ENCODE results near the gene PHF5A. TPM values are rescaled to one million over a fixed set of nuclear protein-coding genes. Genes with fewer than 3 reads are reported as not detected.

Gene PHF5A
- total and polyA plus RNA-seq, 2 of the 8 experiments (the other 6 are each of a cell fraction or from before 2014, with no cell fraction given) = 119 to 135 TPM

DNA sequence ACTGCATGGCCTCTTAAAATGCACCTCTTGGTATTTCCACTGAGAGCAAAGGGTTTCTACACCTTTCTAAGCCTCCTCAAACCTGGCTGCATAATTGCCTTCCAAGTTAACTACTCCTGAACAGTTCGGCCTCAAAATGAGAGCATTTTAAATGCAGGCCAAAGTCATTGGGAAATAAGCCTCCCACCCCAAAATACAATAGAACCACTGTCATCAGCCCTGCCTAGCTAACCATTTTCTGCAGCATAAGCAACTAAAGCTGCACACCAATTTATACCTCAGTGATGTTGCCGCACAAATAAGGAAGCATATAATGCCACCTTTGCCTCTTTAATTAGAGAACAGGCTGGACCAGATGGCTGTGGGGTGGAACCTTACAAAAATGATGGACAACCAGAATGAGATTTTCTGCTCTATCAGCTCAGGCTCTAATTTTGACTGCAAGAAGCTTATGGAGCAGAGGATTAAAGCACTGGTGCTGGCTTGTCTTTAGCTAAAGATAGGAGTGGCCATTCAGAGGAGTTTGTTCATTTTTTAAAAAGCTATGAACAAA lies 26.2 kb downstream of the PHF5A start:
- peaks cover 23 to 82% of the 10 kb centered on the region in 2 experiments for H3K79me2 ChIP-seq (ENCODE audit: control insufficient read depth in 1 of 2, insufficient read depth in 2 of 2, low read length in 2 of 2)
- TF ChIP-seq PHF8 (conservative IDR thresholded peaks at IDR 0.05; ENCODE audit: low read depth, low read length) (no peak), RXRA (IDR thresholded peaks at IDR 0.05; ENCODE audit: insufficient read depth, low read depth, low read length) (no peak), SP1 (IDR thresholded peaks at IDR 0.05; ENCODE audit: low read depth, low read length) (no peak), MAFK (IDR thresholded peaks at IDR 0.05; ENCODE audit: low read depth, low read length) (no peak), CBX8 (IDR thresholded peaks at IDR 0.05; ENCODE audit: borderline replicate concordance, low read depth, low read length) (no peak), POU5F1 (IDR thresholded peaks at IDR 0.05; ENCODE audit: low read depth, low read length) (no peak), KDM1A (IDR thresholded peaks at IDR 0.05; ENCODE audit: borderline replicate concordance, low read length) (no peak), ZNF274 (IDR thresholded peaks at IDR 0.05; ENCODE audit: borderline replicate concordance, extremely low read depth, low read length) (no peak), RAD21 (IDR thresholded peaks at IDR 0.05 in 1 of 2, conservative IDR thresholded peaks at IDR 0.05 in 1 of 2; ENCODE audit: low read depth in 2 of 2, low read length in 2 of 2) (no peak), SP4 (IDR thresholded peaks at IDR 0.05; ENCODE audit: low read length) (no peak)
- TF ChIP-seq, protein P1, sequence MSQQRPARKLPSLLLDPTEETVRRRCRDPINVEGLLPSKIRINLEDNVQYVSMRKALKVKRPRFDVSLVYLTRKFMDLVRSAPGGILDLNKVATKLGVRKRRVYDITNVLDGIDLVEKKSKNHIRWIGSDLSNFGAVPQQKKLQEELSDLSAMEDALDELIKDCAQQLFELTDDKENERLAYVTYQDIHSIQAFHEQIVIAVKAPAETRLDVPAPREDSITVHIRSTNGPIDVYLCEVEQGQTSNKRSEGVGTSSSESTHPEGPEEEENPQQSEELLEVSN (IDR thresholded peaks at IDR 0.05) = no peak
- TF ChIP-seq, protein P2, sequence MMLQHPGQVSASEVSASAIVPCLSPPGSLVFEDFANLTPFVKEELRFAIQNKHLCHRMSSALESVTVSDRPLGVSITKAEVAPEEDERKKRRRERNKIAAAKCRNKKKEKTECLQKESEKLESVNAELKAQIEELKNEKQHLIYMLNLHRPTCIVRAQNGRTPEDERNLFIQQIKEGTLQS (IDR thresholded peaks at IDR 0.05; ENCODE audit: insufficient read depth, low read depth, low read length) = no peak

More for the DNA sequence above, 26.2 kb downstream of the PHF5A start:
- FAIRE-seq = no peak
- no peak overlapping the region for H3K23ac ChIP-seq (ENCODE audit: insufficient read length)
- ChIA-PET CTCF (ENCODE audit: partially characterized antibody) (interaction anchor here (0.6 to 1.8 kb wide), 14 partner anchors 9 to 299 kb away, joined by 3 to 9 read pairs (median 4); partner anchors contain the start of gene TEF), POLR2A (ENCODE audit: partially characterized antibody) (interaction anchor here (0.5 to 28.8 kb wide), 5 partner anchors 14 to 165 kb away, joined by 4 to 887 read pairs (median 7); partner anchors contain the start of genes ACO2 and PHF5A)
- H4K20me1 ChIP-seq (replicated peaks in 1 of 2; ENCODE audit: control insufficient read depth in 1 of 2, insufficient read depth in 2 of 2, low read length in 2 of 2) = peaks cover 16 to 23% of the 10 kb centered on the region in 2 experiments
- H4K5ac ChIP-seq (ENCODE audit: insufficient read length, low read depth, low read length) = no peak overlapping the region
- H2AK5ac ChIP-seq (ENCODE audit: low read depth, low read length) = no peak overlapping the region; the same call in 1 of the 2 replicates
- no peak for DNase-seq (ENCODE audit: low read depth in 1 of 2, low spot score in 2 of 2)
- H3K18ac ChIP-seq (ENCODE audit: extremely low read depth, low read length) = no peak overlapping the region
- H3K4ac ChIP-seq (replicated peaks; ENCODE audit: insufficient read length, low read depth, low read length) = no peak overlapping the region
- H2BK12ac ChIP-seq (ENCODE audit: low read depth, low read length) = no peak overlapping the region
- H3K79me1 ChIP-seq (ENCODE audit: low read depth, low read length) = peaks cover 7% of the 10 kb centered on the region; the same call in 1 of the 2 replicates
- no peak overlapping the region for H3K14ac ChIP-seq (ENCODE audit: insufficient read length)
- peaks cover 0 to 4% (median 2%) of the 10 kb centered on the region in 4 experiments; a peak in 3 of 7 replicates for H3K4me1 ChIP-seq (replicated peaks in 1 of 4; ENCODE audit: control insufficient read depth in 3 of 4, insufficient read depth in 4 of 4, low read length in 3 of 4)
- H3K4me2 ChIP-seq (ENCODE audit: insufficient read depth in 1 of 2, low read depth in 2 of 2, low read length in 2 of 2) = no peak overlapping the region
- peaks cover 22% of the 10 kb centered on the region for H3K23me2 ChIP-seq (ENCODE audit: low read depth, low read length)
- no peak overlapping the region for H2BK5ac ChIP-seq (ENCODE audit: low read depth, low read length)
- no peak overlapping the region for H3K56ac ChIP-seq (replicated peaks; ENCODE audit: insufficient read length, low read depth, low read length)
- H3K36me3 ChIP-seq (ENCODE audit: control insufficient read depth in 2 of 4, insufficient read depth in 4 of 4, low read length in 3 of 4) = peaks cover 4 to 32% (median 8%) of the 10 kb centered on the region in 4 experiments
- no peak overlapping the region for H2BK15ac ChIP-seq (ENCODE audit: low read length)
- H3K27me3 ChIP-seq (replicated peaks in 1 of 4; ENCODE audit: control insufficient read depth in 3 of 4, extremely low read depth in 1 of 4, insufficient read depth in 3 of 4, low read length in 3 of 4) = no peaks in the 10 kb centered on the region
- H4K91ac ChIP-seq (replicated peaks; ENCODE audit: insufficient read length, low read length) = no peak overlapping the region
- no peak overlapping the region for H3K27ac ChIP-seq (ENCODE audit: low read depth, low read length)
- H4K8ac ChIP-seq (ENCODE audit: extremely low read depth, insufficient read depth, low read length) = no peak overlapping the region
- no peak overlapping the region for H2AFZ ChIP-seq (ENCODE audit: low read length)
- H3K9ac ChIP-seq (replicated peaks in 1 of 4; ENCODE audit: extremely low read depth in 1 of 4, low read depth in 3 of 4, low read length in 3 of 4) = no peak overlapping the region
- H3K4me3 ChIP-seq (ENCODE audit: extremely low read depth in 1 of 4, insufficient read depth in 2 of 4, low read depth in 3 of 4, low read length in 4 of 4) = no peak overlapping the region
- no peak overlapping the region for H2BK20ac ChIP-seq (ENCODE audit: low read length)
- WGBS, 2 experiments (ENCODE audit: extremely low coverage in 1 of 2, insufficient coverage in 1 of 2, insufficient read length in 1 of 2, insufficient replicate concordance in 2 of 2, low coverage in 1 of 2, low lambda C conversion rate in 2 of 2, missing lambda C conversion rate in 1 of 2) = 85% methylated on average over 2 of the region's 2 CpGs; no CpG with 5 or more reads in 1 of the 2 experiments
- H2BK120ac ChIP-seq (replicated peaks; ENCODE audit: low read depth, low read length) = no peak overlapping the region
- H3K9me3 ChIP-seq (ENCODE audit: insufficient read depth in 2 of 2, low read depth in 1 of 2, low read length in 1 of 2) = no peaks in the 10 kb centered on the region

Data from H1 (cell line).